HepG2 (cell line): Measurements from ENCODE around the gene DNPEP. TPM values are rescaled to one million over a fixed set of nuclear protein-coding genes. Genes with fewer than 3 reads are reported as not detected.

Experiments used
- ATAC-seq: fragments of 200-7000 bp; cut with Tn5 transposase; 3 replicates; pipeline ENCODE4 v1.9.1; 2020; ENCODE audit warnings: mild to moderate bottlenecking, moderate library complexity
- BruUV-seq: library from RNA; stranded (reverse); fragments of 400-500 nt; replicated peaks from 2 replicates; lab custom pipeline; 2021; lab: Mats Ljungman, UMichigan
- CTCF ChIA-PET: fragments of 300-600 bp; formaldehyde crosslinking; extraction: SDS; loops from one replicate; lab custom pipeline; 2021; ENCODE audit warnings: low total read pairs, inconsistent platforms, low intra/inter-chr PET ratio; lab: Yijun Ruan, JAX
- POLR2A ChIA-PET: fragments of 350-600 bp; sonication (Branson Sonifier 250); formaldehyde crosslinking; loops from one replicate; lab custom pipeline; 2020; ENCODE audit warnings: antibody characterized with exemption, inconsistent platforms; lab: Yijun Ruan, JAX
- DNase-seq: peaks from one replicate; pipeline ENCODE4 v3.0.0-alpha.2; 2015; ENCODE audit warnings: low spot score
- FAIRE-seq: peaks from 3 replicates; lab custom pipeline; 2011; peaks lifted over from hg19 to GRCh38; lab: Jason Lieb, UNC
- H2AFZ ChIP-seq: one replicate; pipeline ENCODE4 v1.6.1; 2011; ENCODE audit warnings: low read length, inconsistent platforms
- H3K27ac ChIP-seq: fragments of 300-600 bp; 3 replicates; pipeline ENCODE4 v1.8.0; 2011; ENCODE audit warnings: mixed run types, mild to moderate bottlenecking, mixed read lengths, low read length, inconsistent platforms; ENCODE audit not compliant: insufficient read depth; ENCODE audit errors: extremely low read length
- H3K27me3 ChIP-seq, 2 experiments: fragments of 200-600 bp in 1 of 2; 2 replicates in 1 of 2; 3 replicates in 1 of 2; pipeline versions ENCODE4 v1.6.0 to v1.8.0; 2011; ENCODE audit warnings: low read length in 2 of 2, mild to moderate bottlenecking in 2 of 2, moderate library complexity in 2 of 2, inconsistent platforms in 1 of 2; ENCODE audit not compliant: insufficient read depth in 2 of 2, control insufficient read depth in 1 of 2
- H3K36me3 ChIP-seq, 2 experiments: fragments of 200-600 bp in 1 of 2; replicated peaks in 1 of 2; 2 replicates in 1 of 2; 3 replicates in 1 of 2; pipeline versions ENCODE4 v1.5.1 to v1.8.0; 2011; ENCODE audit warnings: low read length in 2 of 2, inconsistent platforms in 1 of 2; ENCODE audit not compliant: insufficient read depth in 2 of 2, control insufficient read depth in 1 of 2
- H3K4me1 ChIP-seq: 2 replicates; pipeline ENCODE4 v1.5.1; 2012; ENCODE audit warnings: low read length, inconsistent platforms; ENCODE audit not compliant: insufficient read depth
- H3K4me2 ChIP-seq: 2 replicates; pipeline ENCODE4 v1.6.0; 2011; ENCODE audit warnings: low read depth, low read length, inconsistent platforms
- H3K4me3 ChIP-seq, 3 experiments: fragments of 200-600 bp in 1 of 3; sonication (generic), shearing (Covaris generic) in 1 of 3; replicated peaks in 1 of 3; 2 replicates each; pipeline ENCODE4 v1.5.1; 2011 to 2016; ENCODE audit warnings: low read length in 3 of 3, inconsistent platforms in 2 of 3, low read depth in 2 of 3, mild to moderate bottlenecking in 2 of 3, control low read depth in 1 of 3, mixed read lengths in 1 of 3; ENCODE audit not compliant: insufficient read depth in 1 of 3
- H3K79me2 ChIP-seq: one replicate; pipeline ENCODE4 v1.6.1; 2011; ENCODE audit warnings: low read length, inconsistent platforms; ENCODE audit not compliant: insufficient read depth
- H3K9ac ChIP-seq: 2 replicates; pipeline ENCODE4 v1.6.0; 2011; ENCODE audit warnings: mild to moderate bottlenecking, low read depth, low read length, inconsistent platforms; ENCODE audit not compliant: insufficient read depth
- H3K9me3 ChIP-seq: 2 replicates; pipeline ENCODE4 v1.5.1; 2012; ENCODE audit warnings: mild to moderate bottlenecking, low read length
- H4K20me1 ChIP-seq: 2 replicates; pipeline ENCODE4 v1.6.0; 2011; ENCODE audit warnings: inconsistent platforms, mild to moderate bottlenecking, low read length, moderate library complexity; ENCODE audit not compliant: insufficient read depth
- CREB1 ChIP-seq, 2 experiments: fragments of 450-650 bp in 1 of 2; IDR thresholded peaks; 2 replicates each; pipeline ENCODE4 v1.6.1; 2016 to 2017; ENCODE audit warnings: control low read depth in 1 of 2, mild to moderate bottlenecking in 1 of 2, missing compliant biosample characterization in 1 of 2, missing genetic modification characterization in 1 of 2
- NRL ChIP-seq: sonication (generic); formaldehyde crosslinking; IDR thresholded peaks from 2 replicates; pipeline ENCODE4 v1.5.0; 2020; ENCODE audit warnings: missing genetic modification reagents, mild to moderate bottlenecking, moderate library complexity, borderline replicate concordance
- WGBS: methylation state at CpG from one replicate; pipeline ENCODE4 v1.1.6; 2017; ENCODE audit warnings: low lambda C conversion rate; 5-methylcytosine and 5-hydroxymethylcytosine counted together
- in situ Hi-C: cut with HindIII; loops from 2 replicates; pipeline ENCODE4 v1.10.0; 2017; ENCODE audit warnings: low pct_unique_long_range_greater_than_20kb; ENCODE audit not compliant: extremely low pct_ligation_motif_present
- intact Hi-C: fragments of 100-400 bp; cut with micrococcal nuclease; formaldehyde crosslinking; loops from one replicate; pipeline ENCODE4 v1.10.0; 2022; ENCODE audit not compliant: unreplicated experiment
- polyA plus RNA-seq, 8 experiments: library from polyadenylated mRNA; depleted of rRNA in 3 of 8; stranded (reverse) in 7 of 8; unstranded in 1 of 8; fragments of >200 nt; fragmentation: Illumina TruSeq in 4 of 8; extraction: Trizol in 4 of 8; gene quantifications; 2 replicates each; pipeline versions ENCODE4 v1.2.1 to v1.2.3, GENCODE V29; 2011 to 2016; ENCODE audit warnings: low read depth in 4 of 8, missing spikeins in 1 of 8, mixed read lengths in 1 of 8; ENCODE audit not compliant: insufficient read depth in 1 of 8
- total RNA-seq, 5 experiments: library from RNA; depleted of rRNA; stranded (reverse); fragments of >200 nt; fragmentation: Illumina TruSeq; extraction: Trizol; gene quantifications; 2 replicates each; pipeline ENCODE4 v1.2.3, GENCODE V29; 2016; ENCODE audit warnings: low read depth in 1 of 5
- TF ChIP-seq, protein P1 (sequence below): conservative IDR thresholded peaks from 2 replicates; pipeline ENCODE4 v1.6.1; 2018; ENCODE audit warnings: missing genetic modification reagents
- TF ChIP-seq, protein P2 (sequence below): sonication (generic); formaldehyde crosslinking; IDR thresholded peaks from 2 replicates; pipeline ENCODE4 v1.8.0; 2022; ENCODE audit warnings: mild to moderate bottlenecking, missing genetic modification reagents, borderline replicate concordance
- TF ChIP-seq, protein P3 (sequence below): sonication (generic); formaldehyde crosslinking; IDR thresholded peaks from 2 replicates; pipeline ENCODE4 v1.5.1; 2020; ENCODE audit warnings: missing genetic modification reagents, mild to moderate bottlenecking, borderline replicate concordance

DNPEP gene
- total and polyA plus RNA-seq, 2 of the 13 experiments (the other 11 are each of a cell fraction or from before 2014, with no cell fraction given), result 104 to 109 TPM

DNA sequence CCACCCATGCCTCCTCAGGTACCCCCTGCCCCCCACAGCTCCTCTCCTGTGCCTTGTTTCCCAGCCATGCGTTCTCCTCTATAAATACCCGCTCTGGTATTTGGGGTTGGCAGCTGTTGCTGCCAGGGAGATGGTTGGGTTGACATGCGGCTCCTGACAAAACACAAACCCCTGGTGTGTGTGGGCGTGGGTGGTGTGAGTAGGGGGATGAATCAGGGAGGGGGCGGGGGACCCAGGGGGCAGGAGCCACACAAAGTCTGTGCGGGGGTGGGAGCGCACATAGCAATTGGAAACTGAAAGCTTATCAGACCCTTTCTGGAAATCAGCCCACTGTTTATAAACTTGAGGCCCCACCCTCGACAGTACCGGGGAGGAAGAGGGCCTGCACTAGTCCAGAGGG lies 29.7 kb upstream of the DNPEP start:
- in situ Hi-C loops, result no loop called here
- FAIRE-seq, result no peak
- ATAC-seq, result no peak
- ChIA-PET CTCF (no interaction called here), POLR2A (interaction anchor here (0.6 kb wide), 1 partner anchor 21 kb away, joined by 4 read pairs; no protein-coding TSS in a partner anchor)
- Histone ChIP-seq H2AFZ (no peak overlapping the region), H3K4me2 (no peak overlapping the region), H3K4me1 (peaks cover 10% of the 10 kb centered on the region; the same call in 1 of the 2 replicates), H3K79me2 (no peaks in the 10 kb centered on the region), H3K27ac (no peak overlapping the region), H4K20me1 (no peaks in the 10 kb centered on the region), H3K27me3 (peaks cover 0 to 27% of the 10 kb centered on the region in 2 experiments; a peak in 4 of 5 replicates), H3K4me3 (no peak overlapping the region), H3K9ac (no peak overlapping the region), H3K9me3 (no peaks in the 10 kb centered on the region), H3K36me3 (no peaks in the 10 kb centered on the region)
- 44% methylated on average over 7 of the region's 9 CpGs for WGBS
- BruUV-seq, result no TSS peak
- intact Hi-C loops, result no loop called here
- DNase-seq, result no peak
- TF ChIP-seq, protein P1, sequence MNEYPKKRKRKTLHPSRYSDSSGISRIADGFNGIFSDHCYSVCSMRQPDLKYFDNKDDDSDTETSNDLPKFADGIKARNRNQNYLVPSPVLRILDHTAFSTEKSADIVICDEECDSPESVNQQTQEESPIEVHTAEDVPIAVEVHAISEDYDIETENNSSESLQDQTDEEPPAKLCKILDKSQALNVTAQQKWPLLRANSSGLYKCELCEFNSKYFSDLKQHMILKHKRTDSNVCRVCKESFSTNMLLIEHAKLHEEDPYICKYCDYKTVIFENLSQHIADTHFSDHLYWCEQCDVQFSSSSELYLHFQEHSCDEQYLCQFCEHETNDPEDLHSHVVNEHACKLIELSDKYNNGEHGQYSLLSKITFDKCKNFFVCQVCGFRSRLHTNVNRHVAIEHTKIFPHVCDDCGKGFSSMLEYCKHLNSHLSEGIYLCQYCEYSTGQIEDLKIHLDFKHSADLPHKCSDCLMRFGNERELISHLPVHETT (CRISPR knock-in tag), result no peak
- TF ChIP-seq, protein P2, sequence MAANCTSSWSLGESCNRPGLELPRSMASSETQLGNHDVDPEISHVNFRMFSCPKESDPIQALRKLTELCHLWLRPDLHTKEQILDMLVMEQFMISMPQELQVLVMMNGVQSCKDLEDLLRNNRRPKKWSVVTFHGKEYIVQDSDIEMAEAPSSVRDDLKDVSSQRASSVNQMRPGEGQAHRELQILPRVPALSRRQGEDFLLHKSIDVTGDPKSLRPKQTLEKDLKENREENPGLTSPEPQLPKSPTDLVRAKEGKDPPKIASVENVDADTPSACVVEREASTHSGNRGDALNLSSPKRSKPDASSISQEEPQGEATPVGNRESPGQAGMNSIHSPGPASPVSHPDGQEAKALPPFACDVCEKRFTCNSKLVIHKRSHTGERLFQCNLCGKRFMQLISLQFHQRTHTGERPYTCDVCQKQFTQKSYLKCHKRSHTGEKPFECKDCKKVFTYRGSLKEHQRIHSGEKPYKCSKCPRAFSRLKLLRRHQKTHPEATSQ (CRISPR knock-in tag), result no peak
- no peak for TF ChIP-seq NRL (CRISPR knock-in tag)
- TF ChIP-seq CREB1 (IDR thresholded peaks at IDR 0.05), result no peak
- TF ChIP-seq CREB1 (CRISPR knock-in tag; IDR thresholded peaks at IDR 0.05), result no peak
- TF ChIP-seq, protein P3, sequence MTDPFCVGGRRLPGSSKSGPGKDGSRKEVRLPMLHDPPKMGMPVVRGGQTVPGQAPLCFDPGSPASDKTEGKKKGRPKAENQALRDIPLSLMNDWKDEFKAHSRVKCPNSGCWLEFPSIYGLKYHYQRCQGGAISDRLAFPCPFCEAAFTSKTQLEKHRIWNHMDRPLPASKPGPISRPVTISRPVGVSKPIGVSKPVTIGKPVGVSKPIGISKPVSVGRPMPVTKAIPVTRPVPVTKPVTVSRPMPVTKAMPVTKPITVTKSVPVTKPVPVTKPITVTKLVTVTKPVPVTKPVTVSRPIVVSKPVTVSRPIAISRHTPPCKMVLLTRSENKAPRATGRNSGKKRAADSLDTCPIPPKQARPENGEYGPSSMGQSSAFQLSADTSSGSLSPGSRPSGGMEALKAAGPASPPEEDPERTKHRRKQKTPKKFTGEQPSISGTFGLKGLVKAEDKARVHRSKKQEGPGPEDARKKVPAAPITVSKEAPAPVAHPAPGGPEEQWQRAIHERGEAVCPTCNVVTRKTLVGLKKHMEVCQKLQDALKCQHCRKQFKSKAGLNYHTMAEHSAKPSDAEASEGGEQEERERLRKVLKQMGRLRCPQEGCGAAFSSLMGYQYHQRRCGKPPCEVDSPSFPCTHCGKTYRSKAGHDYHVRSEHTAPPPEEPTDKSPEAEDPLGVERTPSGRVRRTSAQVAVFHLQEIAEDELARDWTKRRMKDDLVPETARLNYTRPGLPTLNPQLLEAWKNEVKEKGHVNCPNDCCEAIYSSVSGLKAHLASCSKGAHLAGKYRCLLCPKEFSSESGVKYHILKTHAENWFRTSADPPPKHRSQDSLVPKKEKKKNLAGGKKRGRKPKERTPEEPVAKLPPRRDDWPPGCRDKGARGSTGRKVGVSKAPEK (CRISPR knock-in tag), result no peak
